A549 (cell line): ENCODE measurements around the gene PCYT2. TPM values are rescaled to one million over a fixed set of nuclear protein-coding genes. Genes with fewer than 3 reads are reported as not detected.
A peak's percentile ranks its signal among the peaks of the same experiment; 100 is the strongest.

Source experiments
- ATAC-seq, 2 experiments: fragments of 200-7000 bp in 1 of 2; fragments of >200 bp in 1 of 2; cut with Nextera tagmentation in 1 of 2; cut with Tn5 transposase in 1 of 2; 3 replicates each; pipeline versions ENCODE4 v1.8.0 to v1.9.1; 2018 to 2020; ENCODE audit warnings: mild to moderate bottlenecking in 1 of 2, moderate library complexity in 1 of 2
- CTCF ChIA-PET: fragments of 300-600 bp; sonication (Branson Sonifier 250); formaldehyde crosslinking; extraction: SDS; loops from one replicate; lab custom pipeline; 2021; ENCODE audit warnings: antibody characterized with exemption, inconsistent platforms; lab: Yijun Ruan, JAX
- POLR2A ChIA-PET: fragments of 350-600 bp; formaldehyde crosslinking; extraction: SDS; loops from one replicate; lab custom pipeline; 2021; ENCODE audit warnings: antibody characterized with exemption, inconsistent platforms; lab: Yijun Ruan, JAX
- DNase-seq, 2 experiments: peaks; one replicate each; pipeline versions ENCODE4 v3.0.0 to v3.0.0-alpha.2; 2011 to 2016; ENCODE audit warnings: low read depth in 1 of 2, low spot score in 1 of 2
- FAIRE-seq: peaks from 2 replicates; lab custom pipeline; 2011; peaks lifted over from hg19 to GRCh38; lab: Jason Lieb, UNC
- H3K27ac ChIP-seq, 2 experiments: fragments of >200 bp; sonication (Bioruptor Twin); formaldehyde crosslinking; 3 replicates each; pipeline ENCODE4 v1.5.1; 2016 to 2017
- H3K4me1 ChIP-seq: fragments of >200 bp; sonication (Bioruptor Twin); formaldehyde crosslinking; 3 replicates; pipeline ENCODE4 v1.6.1; 2016
- H3K4me2 ChIP-seq: fragments of >200 bp; sonication (Bioruptor Twin); formaldehyde crosslinking; 3 replicates; pipeline ENCODE4 v1.6.1; 2016
- H3K4me3 ChIP-seq: fragments of >200 bp; sonication (Bioruptor Twin); formaldehyde crosslinking; 3 replicates; pipeline ENCODE4 v1.5.1; 2016
- H3K9me3 ChIP-seq: fragments of >200 bp; sonication (Bioruptor Twin); formaldehyde crosslinking; 3 replicates; pipeline ENCODE4 v1.6.1; 2016
- BHLHE40 ChIP-seq: IDR thresholded peaks from 2 replicates; pipeline ENCODE4 v1.6.1; 2012; ENCODE audit warnings: low read depth, low read length, inconsistent platforms
- FOSB ChIP-seq: fragments of 250-450 bp; sonication (Bioruptor Pico); IDR thresholded peaks from 2 replicates; pipeline ENCODE4 v1.5.0; 2020; ENCODE audit warnings: mild to moderate bottlenecking, moderate library complexity
- FOXS1 ChIP-seq: fragments of 250-450 bp; sonication (Bioruptor Pico); IDR thresholded peaks from 2 replicates; pipeline ENCODE4 v1.5.0; 2020; ENCODE audit warnings: mild to moderate bottlenecking, moderate library complexity
- GATA3 ChIP-seq: IDR thresholded peaks from 2 replicates; pipeline ENCODE4 v1.6.1; 2012; ENCODE audit warnings: borderline replicate concordance
- HOXB13 ChIP-seq: fragments of 250-450 bp; sonication (Bioruptor Pico); IDR thresholded peaks from 2 replicates; pipeline ENCODE4 v1.5.0; 2020; ENCODE audit warnings: low read depth, mild to moderate bottlenecking, moderate library complexity
- HOXB5 ChIP-seq: fragments of 250-450 bp; sonication (Bioruptor Pico); IDR thresholded peaks from 2 replicates; pipeline ENCODE4 v1.5.0; 2020; ENCODE audit warnings: mild to moderate bottlenecking, moderate library complexity
- JUN ChIP-seq, 2 experiments: fragments of >200 bp; sonication (Bioruptor Twin); formaldehyde crosslinking; IDR thresholded peaks; 2 replicates in 1 of 2; 3 replicates in 1 of 2; pipeline ENCODE4 v1.6.1; 2016 to 2017
- JUNB ChIP-seq: fragments of >200 bp; sonication (Bioruptor Twin); formaldehyde crosslinking; IDR thresholded peaks from 2 replicates; pipeline ENCODE4 v1.6.1; 2016
- KDM1A ChIP-seq: fragments of 200-600 bp; sonication (generic); IDR thresholded peaks from 2 replicates; pipeline ENCODE4 v1.6.1; 2016; ENCODE audit warnings: low read depth, mild to moderate bottlenecking
- NFE2L2 ChIP-seq: fragments of 150-350 bp; conservative IDR thresholded peaks from 2 replicates; pipeline ENCODE4 v1.6.1; 2014; ENCODE audit warnings: low read length
- POLR2A ChIP-seq: IDR thresholded peaks from 2 replicates; pipeline ENCODE4 v1.6.1; 2012; ENCODE audit warnings: mild to moderate bottlenecking, low read length
- RAD21 ChIP-seq, 2 experiments: fragments of >200 bp in 1 of 2; sonication (Bioruptor Twin) in 1 of 2; formaldehyde crosslinking in 1 of 2; IDR thresholded peaks in 1 of 2; conservative IDR thresholded peaks in 1 of 2; 2 replicates in 1 of 2; 3 replicates in 1 of 2; pipeline ENCODE4 v1.6.1; 2012 to 2018; ENCODE audit warnings: inconsistent platforms in 1 of 2
- RFX5 ChIP-seq: fragments of 450-650 bp; IDR thresholded peaks from 2 replicates; pipeline ENCODE4 v1.7.1; 2014; ENCODE audit warnings: antibody characterized with exemption, mild to moderate bottlenecking, moderate library complexity
- SMC3 ChIP-seq: fragments of >200 bp; sonication (Bioruptor Twin); formaldehyde crosslinking; IDR thresholded peaks from 3 replicates; pipeline ENCODE4 v1.6.1; 2018; ENCODE audit warnings: inconsistent platforms
- SREBF2 ChIP-seq: fragments of 450-650 bp; IDR thresholded peaks from 2 replicates; pipeline ENCODE4 v1.6.1; 2014; ENCODE audit warnings: mild to moderate bottlenecking, moderate library complexity
- ZSCAN20 ChIP-seq: fragments of 250-450 bp; sonication (Bioruptor Pico); IDR thresholded peaks from 2 replicates; pipeline ENCODE4 v1.8.0; 2022; ENCODE audit warnings: mild to moderate bottlenecking, moderate library complexity
- WGBS: methylation state at CpG from one replicate; pipeline ENCODE4 v1.1.6; 2017; ENCODE audit errors: missing lambda C conversion rate; 5-methylcytosine and 5-hydroxymethylcytosine counted together
- polyA plus RNA-seq, 4 experiments: library from polyadenylated mRNA; depleted of rRNA in 3 of 4; stranded (reverse); fragments of >200 nt; fragmentation: RNase III in 1 of 4; extraction: RNeasy Plus Mini Kit Qiagen cat#74134 plus additional on column Dnase treatment in 1 of 4; gene quantifications; 2 replicates in 3 of 4; 3 replicates in 1 of 4; pipeline ENCODE4 v1.2.3, GENCODE V29; 2011 to 2017
- TF ChIP-seq, protein P1 (sequence below): fragments of >200 bp; sonication (Bioruptor Twin); formaldehyde crosslinking; IDR thresholded peaks from 3 replicates; pipeline ENCODE4 v1.5.1; 2016
- TF ChIP-seq, protein P2 (sequence below): fragments of 150-350 bp; IDR thresholded peaks from 2 replicates; pipeline ENCODE4 v1.6.1; 2014; ENCODE audit warnings: low read depth, mild to moderate bottlenecking, low read length
- TF ChIP-seq, protein P3 (sequence below): IDR thresholded peaks from 2 replicates; pipeline ENCODE4 v1.6.1; 2012
- TF ChIP-seq, protein P4 (sequence below): IDR thresholded peaks from 2 replicates; pipeline ENCODE4 v1.6.1; 2012; ENCODE audit warnings: low read depth, borderline replicate concordance

The PCYT2 gene
- polyA plus RNA-seq, 2 of the 4 experiments (the other 2 are of a cell fraction), result 7.1 to 17.0 TPM

DNA sequence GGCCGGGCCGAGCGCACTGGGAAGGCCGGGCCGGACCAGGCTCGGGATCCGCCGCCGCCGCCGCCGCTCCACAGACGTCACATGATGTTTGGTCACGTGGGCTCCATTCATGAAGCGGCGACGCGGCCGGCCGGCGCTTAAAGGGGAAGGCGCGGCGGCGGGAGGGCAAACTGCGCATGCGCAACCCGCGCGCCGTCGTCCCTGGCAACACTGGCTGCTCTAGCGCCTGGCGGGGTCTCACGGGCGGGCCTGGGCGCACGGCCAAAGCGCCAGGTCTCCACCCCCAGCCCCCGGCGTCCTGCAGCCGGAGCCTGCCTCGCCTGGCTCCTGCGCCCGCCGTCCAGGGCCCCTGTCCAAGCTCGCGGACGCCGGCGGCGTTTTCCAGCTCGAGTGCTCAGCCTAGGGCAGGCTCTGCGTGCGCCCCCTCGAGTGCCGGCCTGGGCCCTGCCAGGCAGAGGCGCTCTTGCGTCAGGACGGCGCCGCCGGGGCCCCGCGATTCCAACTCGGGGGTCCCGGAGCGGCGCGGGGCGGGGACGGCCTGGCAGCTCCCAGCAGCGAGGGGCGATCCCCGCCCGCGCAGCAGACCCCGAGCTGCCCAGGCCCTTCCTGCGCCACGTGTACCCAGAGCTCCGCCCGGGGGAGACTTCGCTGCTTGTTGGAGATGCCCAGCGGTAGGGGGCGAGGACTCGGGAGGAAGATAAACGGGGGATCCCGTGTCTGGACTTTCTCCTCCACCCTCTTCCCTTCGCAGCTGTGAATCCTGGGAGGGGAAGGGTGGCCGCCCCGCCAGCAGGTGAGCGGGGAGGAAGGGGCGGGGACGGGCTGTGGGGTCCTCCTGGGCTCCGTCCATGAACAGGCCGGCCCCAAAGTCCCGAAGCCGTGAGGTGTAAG, 16.7 kb upstream of the PCYT2 start, which contains the start of gene MAFG (continued):
- TF ChIP-seq, protein P1, sequence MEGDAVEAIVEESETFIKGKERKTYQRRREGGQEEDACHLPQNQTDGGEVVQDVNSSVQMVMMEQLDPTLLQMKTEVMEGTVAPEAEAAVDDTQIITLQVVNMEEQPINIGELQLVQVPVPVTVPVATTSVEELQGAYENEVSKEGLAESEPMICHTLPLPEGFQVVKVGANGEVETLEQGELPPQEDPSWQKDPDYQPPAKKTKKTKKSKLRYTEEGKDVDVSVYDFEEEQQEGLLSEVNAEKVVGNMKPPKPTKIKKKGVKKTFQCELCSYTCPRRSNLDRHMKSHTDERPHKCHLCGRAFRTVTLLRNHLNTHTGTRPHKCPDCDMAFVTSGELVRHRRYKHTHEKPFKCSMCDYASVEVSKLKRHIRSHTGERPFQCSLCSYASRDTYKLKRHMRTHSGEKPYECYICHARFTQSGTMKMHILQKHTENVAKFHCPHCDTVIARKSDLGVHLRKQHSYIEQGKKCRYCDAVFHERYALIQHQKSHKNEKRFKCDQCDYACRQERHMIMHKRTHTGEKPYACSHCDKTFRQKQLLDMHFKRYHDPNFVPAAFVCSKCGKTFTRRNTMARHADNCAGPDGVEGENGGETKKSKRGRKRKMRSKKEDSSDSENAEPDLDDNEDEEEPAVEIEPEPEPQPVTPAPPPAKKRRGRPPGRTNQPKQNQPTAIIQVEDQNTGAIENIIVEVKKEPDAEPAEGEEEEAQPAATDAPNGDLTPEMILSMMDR, result peak; percentile 74
- TF ChIP-seq JUNB (no peak), POLR2A (peak; percentile 33), SMC3 (peak; percentile 54), ZSCAN20 (CRISPR knock-in tag) (no peak), FOXS1 (CRISPR knock-in tag) (no peak), HOXB13 (CRISPR knock-in tag) (no peak), FOSB (CRISPR knock-in tag) (no peak), JUN (IDR thresholded peaks at IDR 0.05) (peak; percentile 53 to 87; a peak in 4 of 5 replicates), BHLHE40 (no peak), GATA3 (no peak), RFX5 (no peak), RAD21 (conservative IDR thresholded peaks at IDR 0.05 in 1 of 2, IDR thresholded peaks at IDR 0.05 in 1 of 2) (peak in 1 of 2 experiments; percentile 54; a peak in 3 of 5 replicates)
- TF ChIP-seq, protein P2, sequence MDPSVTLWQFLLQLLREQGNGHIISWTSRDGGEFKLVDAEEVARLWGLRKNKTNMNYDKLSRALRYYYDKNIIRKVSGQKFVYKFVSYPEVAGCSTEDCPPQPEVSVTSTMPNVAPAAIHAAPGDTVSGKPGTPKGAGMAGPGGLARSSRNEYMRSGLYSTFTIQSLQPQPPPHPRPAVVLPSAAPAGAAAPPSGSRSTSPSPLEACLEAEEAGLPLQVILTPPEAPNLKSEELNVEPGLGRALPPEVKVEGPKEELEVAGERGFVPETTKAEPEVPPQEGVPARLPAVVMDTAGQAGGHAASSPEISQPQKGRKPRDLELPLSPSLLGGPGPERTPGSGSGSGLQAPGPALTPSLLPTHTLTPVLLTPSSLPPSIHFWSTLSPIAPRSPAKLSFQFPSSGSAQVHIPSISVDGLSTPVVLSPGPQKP, result no peak
- TF ChIP-seq, protein P3, sequence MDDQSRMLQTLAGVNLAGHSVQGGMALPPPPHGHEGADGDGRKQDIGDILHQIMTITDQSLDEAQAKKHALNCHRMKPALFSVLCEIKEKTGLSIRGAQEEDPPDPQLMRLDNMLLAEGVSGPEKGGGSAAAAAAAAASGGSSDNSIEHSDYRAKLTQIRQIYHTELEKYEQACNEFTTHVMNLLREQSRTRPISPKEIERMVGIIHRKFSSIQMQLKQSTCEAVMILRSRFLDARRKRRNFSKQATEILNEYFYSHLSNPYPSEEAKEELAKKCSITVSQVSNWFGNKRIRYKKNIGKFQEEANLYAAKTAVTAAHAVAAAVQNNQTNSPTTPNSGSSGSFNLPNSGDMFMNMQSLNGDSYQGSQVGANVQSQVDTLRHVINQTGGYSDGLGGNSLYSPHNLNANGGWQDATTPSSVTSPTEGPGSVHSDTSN, result peak; percentile 50
- TF ChIP-seq, protein P4, sequence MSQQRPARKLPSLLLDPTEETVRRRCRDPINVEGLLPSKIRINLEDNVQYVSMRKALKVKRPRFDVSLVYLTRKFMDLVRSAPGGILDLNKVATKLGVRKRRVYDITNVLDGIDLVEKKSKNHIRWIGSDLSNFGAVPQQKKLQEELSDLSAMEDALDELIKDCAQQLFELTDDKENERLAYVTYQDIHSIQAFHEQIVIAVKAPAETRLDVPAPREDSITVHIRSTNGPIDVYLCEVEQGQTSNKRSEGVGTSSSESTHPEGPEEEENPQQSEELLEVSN, result peak; percentile 32; the same call in 1 of the 2 replicates

DNA sequence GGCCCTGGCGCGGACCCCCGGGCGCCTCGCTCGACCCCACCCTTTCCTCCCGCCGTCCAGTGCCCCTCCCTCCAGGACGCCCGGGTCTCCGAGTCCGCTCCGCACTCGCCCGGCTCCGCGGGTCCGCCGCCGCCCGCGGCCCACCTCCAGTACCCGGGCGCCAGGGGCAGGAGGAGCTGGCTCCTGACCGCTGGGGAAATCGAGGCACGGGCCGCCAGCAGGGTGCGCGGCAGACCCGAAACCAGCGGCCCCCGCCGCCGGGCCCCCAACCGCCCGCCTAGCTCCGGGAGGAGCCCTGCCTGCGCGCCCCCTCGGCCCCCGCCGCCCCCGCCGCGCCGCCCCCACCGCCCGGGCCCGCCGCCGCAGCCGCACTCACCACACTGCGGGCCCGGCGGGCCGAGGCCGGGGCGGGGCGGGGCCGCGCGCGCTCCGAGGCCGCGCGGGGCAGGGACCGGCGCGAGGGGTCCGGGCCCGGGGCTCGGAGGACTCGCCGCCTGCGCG, 16.0 kb upstream of the PCYT2 start:
- ChIA-PET CTCF (interaction anchor here (0.5 to 12.8 kb wide), 22 partner anchors 10 to 628 kb away, joined by 3 to 99 read pairs (median 7); partner anchors contain the start of genes ALYREF, CENPX, LRRC45 and NOTUM), POLR2A (interaction anchor here (0.8 to 1.5 kb wide), 6 partner anchors 9 to 103 kb away, joined by 3 to 6 read pairs (median 4); partner anchors contain the start of genes CENPX and LRRC45)
- FAIRE-seq (no peak), ATAC-seq (no peak), DNase-seq (no peak)
- WGBS, result no CpG with 5 or more reads among the region's 78 CpGs
- no peaks in the 10 kb centered on the region for H3K9me3 ChIP-seq
- H3K4me3 ChIP-seq, result peak overlapping the region; percentile 90
- peak overlapping the region; percentile 96 for H3K4me2 ChIP-seq
- H3K4me1 ChIP-seq, result peaks cover 43% of the 10 kb centered on the region
- peak overlapping the region; percentile 96 to 98 for H3K27ac ChIP-seq
- TF ChIP-seq KDM1A (no peak), SREBF2 (no peak), HOXB5 (CRISPR knock-in tag) (no peak), NFE2L2 (no peak)
